Mononuclear cell (primary cell): Measurements from ENCODE around the gene GABRA5. TPM values are rescaled to one million over a fixed set of nuclear protein-coding genes. Genes with fewer than 3 reads are reported as not detected.

Source experiments
- H3K27me3 ChIP-seq: 2 replicates; pipeline ENCODE4 v1.6.0; 2011; ENCODE audit warnings: low read length, control low read depth; ENCODE audit not compliant: insufficient read depth
- H3K4me1 ChIP-seq: 2 replicates; pipeline ENCODE4 v1.5.1; 2011; ENCODE audit warnings: mild to moderate bottlenecking, low read length, control low read depth; ENCODE audit not compliant: insufficient read depth
- H3K4me3 ChIP-seq: 2 replicates; pipeline ENCODE4 v1.5.1; 2011; ENCODE audit warnings: mild to moderate bottlenecking, low read length, moderate library complexity
- H3K9me3 ChIP-seq: 2 replicates; pipeline ENCODE4 v1.5.1; 2011; ENCODE audit warnings: low read depth, mild to moderate bottlenecking, control low read depth, low read length
- total RNA-seq: library from RNA; depleted of rRNA; stranded (reverse); fragments of >200 nt; gene quantifications from one replicate; pipeline ENCODE4 v1.2.3, GENCODE V29; 2012

The GABRA5 gene
- total RNA-seq, 1 donor = 0.31 TPM

GRCh38 chr15:26974120-26974780 lies 107.4 kb downstream of the GABRA5 start:
- no peaks in the 10 kb centered on the region for H3K4me1 ChIP-seq
- H3K4me3 ChIP-seq = no peak overlapping the region
- H3K9me3 ChIP-seq = no peaks in the 10 kb centered on the region
- peaks cover 5% of the 10 kb centered on the region for H3K27me3 ChIP-seq

GRCh38 chr15:26981492-26981891 lies 114.6 kb downstream of the GABRA5 start:
- Histone ChIP-seq H3K27me3 (no peaks in the 10 kb centered on the region), H3K4me3 (no peak overlapping the region), H3K9me3 (no peaks in the 10 kb centered on the region), H3K4me1 (no peaks in the 10 kb centered on the region)

- Histone ChIP-seq H3K4me1 (no peaks in the 10 kb centered on the region), H3K9me3 (no peaks in the 10 kb centered on the region), H3K27me3 (no peaks in the 10 kb centered on the region), H3K4me3 (no peak overlapping the region)
Measured at GRCh38 chr15:26983822-26984221, 117.0 kb downstream of the GABRA5 start.

- H3K9me3 ChIP-seq = no peaks in the 10 kb centered on the region
- no peak overlapping the region for H3K4me3 ChIP-seq
- H3K4me1 ChIP-seq = no peaks in the 10 kb centered on the region
- no peaks in the 10 kb centered on the region for H3K27me3 ChIP-seq
Measured at GRCh38 chr15:26985050-26985449, 118.2 kb downstream of the GABRA5 start.

- Histone ChIP-seq H3K9me3 (peaks cover 4% of the 10 kb centered on the region), H3K4me1 (no peaks in the 10 kb centered on the region), H3K4me3 (no peak overlapping the region), H3K27me3 (no peaks in the 10 kb centered on the region)
Measured at GRCh38 chr15:26996250-26996649, 129.4 kb downstream of the GABRA5 start.

Other genes starting within 250 kb of the GABRA5 start
- gene GABRB3, start 94.0 kb upstream of the GABRA5 start, total RNA-seq = 0.10 TPM
- under 0.01 TPM for gene GABRG3, start 104.1 kb downstream of the GABRA5 start, total RNA-seq